Measurements from ENCODE around the gene SKI.
"Not testable (repeated sequence)": the region's sequence is repeated elsewhere in the genome, so short reads cannot be mapped to it uniquely, and the experiment has no call there.

SKI gene

DNA sequence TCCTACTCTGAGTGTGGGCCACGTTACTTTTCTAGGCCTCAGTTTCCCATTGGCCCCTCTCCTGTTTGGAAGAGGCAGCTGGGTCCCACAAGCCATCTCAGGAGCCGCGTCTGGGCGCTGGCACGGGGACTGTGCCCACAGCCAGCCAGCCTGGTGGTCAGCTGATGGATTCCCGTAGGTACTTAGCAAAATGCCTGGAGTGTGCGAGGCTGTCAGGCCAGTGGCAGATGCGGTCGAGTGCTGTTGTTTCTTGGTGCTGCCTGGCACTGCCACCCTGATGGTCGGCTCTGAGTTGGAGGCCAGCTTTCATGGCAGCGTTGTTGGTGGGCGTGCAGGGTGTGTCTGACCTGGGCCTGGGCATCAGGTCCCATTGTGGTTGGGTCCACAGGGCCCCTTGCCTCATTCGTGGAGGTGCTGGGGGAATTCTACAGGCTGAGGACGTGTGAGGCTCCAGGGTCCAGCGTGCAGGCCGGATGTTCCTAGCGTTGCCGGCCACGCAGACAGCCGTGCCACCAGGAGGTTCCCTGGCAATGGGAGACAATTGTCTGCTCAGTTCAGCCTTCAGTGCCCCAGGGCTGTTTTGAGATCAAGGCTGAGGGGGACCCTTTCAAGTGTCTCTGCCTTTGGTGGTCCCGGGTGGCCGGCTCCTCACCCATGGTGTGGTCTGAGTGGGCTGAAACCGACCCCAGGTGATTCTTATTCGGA, 20.9 kb downstream of the SKI start:
- DNase-seq = no peak

DNA sequence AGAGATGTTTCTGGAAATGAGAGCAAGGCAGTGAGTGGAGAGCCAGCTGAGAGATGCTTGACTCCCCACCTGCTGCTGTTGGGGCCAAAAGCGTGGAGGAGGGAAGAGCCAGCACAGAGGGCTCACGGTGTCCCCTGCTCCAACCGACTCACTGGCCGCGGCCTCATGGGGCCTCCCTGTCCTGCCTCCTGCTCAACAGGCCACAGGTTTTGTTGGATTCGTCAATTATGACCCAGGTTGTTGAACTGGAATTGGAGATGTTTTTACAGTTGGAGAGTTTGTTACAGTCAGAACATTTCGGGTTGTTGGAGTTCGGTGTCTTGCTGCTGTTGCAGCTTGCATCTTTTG, 21.4 kb downstream of the SKI start:
- no peak for DNase-seq

DNA sequence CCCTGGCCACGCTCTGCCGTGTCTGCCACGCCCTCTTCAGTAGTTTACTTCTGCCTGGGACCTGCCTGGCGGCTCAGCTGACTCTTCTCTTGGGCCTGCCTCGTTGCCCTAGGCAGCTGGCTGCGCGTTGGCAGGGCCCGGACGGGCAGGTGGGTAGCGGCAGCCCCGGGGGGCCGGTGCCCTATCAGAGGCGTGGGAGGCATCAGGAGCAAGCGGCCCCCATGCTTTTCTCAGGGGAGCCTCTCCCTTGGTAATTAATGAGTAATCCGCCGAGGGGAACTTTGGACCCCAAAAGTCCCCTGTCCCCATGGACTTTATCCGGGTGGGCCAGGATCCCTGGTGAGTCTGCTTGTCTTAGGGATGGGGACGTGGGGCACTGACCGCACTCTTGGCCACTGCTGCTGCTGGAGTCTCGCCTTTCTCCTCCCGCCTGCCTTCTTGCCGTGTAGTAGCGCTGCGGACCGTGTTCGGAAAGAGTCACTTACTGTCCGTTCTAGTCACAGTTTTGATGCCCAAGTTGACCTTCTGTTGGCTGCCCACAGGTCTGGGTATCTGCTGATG, 22.7 kb downstream of the SKI start:
- no peak for DNase-seq

DNA sequence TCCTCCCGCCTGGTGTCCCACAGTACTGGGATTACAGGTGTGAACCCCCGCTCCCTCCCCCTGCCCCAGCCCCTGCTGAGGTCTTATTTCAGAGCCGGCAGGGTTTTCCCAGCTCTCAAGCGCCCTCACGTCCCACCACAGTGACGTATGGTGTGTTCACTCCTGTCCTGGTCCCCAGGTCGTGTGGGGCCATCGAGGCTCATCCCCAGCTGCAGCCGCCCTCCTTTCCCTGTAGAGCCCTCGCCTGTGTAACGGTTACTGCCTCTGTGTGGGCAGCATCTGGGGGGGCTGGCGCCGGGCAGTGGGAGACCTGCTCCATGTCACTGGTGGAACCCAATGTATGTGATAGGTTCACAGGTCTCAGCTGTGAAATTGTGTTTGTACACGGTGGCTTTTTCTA, 23.2 kb downstream of the SKI start:
- DNase-seq = no peak

DNA sequence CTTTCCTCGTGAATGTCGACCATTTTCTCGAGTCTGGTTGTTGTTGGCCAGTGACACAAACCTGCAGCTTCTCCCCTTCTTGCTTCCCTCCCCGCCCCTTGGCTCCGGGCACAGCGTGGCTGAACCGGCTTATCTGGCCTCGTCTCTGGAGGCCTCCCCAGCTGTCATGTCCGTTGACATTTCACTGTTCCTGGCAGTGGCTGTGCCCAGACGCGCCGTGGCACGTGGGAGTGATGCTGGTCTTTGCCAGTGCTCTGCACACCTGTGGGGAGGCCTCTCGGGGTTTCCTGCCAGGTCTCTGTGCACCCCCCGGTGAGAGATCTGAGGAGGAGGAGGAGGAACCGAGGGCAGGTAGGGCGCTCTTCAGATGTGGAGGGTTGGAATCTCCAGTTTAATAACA, 23.7 kb downstream of the SKI start:
- DNase-seq = no peak

DNA sequence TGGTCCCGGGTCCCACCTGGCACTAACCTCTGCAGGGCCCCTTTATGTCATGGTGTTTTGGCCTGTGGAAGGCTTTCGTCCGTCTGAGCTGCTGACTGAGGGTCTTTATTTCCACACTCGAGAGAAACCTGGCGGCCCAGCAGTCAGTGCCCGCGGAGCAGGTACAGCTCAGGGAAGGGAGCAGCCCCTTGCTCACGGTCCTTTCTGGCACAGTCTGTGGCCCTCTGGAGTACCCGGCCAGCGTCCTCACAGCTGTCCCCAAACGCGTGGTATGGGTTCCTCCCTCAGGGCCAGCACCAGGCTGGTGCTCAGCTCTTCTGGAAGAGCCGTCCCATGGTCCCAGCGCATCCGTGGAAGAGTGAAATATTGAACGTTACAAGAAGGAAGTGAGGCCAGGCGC, 24.3 kb downstream of the SKI start:
- no peak for DNase-seq

DNA sequence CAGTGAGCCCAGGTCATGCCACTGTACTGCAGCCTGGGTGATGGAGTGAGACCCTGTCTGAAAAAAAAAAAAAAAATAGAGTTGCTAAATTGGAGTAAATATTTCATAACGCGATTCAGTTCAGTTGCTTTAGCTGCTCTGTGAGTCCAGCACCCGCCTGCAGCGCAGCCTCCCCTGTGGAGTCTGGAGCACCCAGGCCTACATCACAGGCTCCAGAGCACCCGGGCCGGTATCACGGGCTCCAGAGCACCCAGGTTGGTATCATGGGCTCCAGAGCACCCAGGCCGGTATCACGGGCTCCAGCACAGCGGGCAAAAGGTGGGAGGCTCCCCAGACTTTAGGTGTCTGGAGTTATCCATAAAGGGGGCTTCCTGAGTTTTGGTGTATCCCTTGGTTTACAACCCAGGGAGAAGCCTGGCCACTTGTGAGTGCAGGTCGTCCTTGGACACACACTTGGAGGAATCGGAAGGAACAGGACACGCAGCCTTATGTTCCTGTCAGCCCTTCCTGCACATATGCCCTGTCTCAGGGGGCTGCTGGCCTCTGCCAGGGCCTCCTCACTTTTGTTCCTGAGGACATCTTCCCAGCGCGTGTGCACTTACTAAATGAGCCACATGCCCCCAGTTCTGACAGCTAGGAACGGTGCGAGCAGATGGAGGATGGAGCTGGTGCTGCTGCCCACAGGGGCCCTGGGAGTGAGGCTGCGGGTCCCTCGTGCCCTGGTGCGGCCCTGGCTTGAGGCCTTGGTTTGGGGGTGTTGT, 25.1 kb downstream of the SKI start:
- no peak for DNase-seq

DNA sequence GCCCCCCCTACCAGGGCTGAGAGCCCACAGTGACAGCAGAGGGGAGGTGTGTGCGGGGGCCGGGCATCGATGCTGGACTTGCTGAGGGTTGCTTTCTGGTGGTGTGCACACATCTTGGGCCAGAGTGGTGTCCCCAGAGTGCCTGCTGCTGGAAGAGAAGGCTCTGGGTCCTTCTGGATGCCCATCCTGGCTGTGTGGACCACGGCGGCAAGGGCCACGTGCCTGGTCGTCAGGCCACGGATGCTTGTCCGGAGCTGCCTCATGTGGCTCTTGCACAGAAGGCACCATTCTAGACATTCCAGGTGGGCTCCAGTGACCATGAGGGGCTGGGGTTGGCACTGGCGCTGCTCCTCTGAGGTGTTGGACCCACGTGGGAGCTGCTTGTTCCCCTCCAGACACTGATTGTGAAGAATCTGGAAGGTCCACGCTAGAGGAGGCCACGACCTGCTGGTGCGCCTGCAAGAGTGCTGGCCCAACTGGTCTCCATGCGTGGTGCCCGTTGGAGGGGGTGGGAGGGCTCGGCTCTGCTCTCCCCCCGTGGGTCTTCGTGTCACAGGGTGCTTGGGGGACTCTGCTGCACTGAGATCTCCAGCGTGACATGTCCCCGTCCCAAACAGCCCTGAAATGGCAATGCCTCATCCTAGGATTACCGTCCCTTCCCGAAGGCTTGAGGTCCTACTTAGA, 25.8 kb downstream of the SKI start:
- DNase-seq = no peak

DNA sequence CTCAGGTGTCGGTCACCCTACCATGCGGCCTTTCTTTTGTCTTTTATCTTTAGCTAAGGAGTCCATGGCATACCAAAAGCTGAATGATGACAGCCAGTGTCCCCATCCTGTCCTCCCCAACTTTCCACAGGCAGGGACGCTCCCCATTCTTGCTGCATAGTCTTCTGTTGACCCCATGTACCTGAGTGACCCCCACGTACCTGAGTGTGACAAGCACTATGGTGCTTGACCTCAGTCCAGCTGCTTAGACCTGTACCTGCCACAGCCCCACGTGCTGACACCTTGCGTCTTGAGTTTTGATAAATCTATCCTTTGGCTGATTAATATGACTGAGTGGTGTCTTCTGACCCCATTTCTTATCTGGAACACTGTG, 26.9 kb downstream of the SKI start:
- no peak for DNase-seq

DNA sequence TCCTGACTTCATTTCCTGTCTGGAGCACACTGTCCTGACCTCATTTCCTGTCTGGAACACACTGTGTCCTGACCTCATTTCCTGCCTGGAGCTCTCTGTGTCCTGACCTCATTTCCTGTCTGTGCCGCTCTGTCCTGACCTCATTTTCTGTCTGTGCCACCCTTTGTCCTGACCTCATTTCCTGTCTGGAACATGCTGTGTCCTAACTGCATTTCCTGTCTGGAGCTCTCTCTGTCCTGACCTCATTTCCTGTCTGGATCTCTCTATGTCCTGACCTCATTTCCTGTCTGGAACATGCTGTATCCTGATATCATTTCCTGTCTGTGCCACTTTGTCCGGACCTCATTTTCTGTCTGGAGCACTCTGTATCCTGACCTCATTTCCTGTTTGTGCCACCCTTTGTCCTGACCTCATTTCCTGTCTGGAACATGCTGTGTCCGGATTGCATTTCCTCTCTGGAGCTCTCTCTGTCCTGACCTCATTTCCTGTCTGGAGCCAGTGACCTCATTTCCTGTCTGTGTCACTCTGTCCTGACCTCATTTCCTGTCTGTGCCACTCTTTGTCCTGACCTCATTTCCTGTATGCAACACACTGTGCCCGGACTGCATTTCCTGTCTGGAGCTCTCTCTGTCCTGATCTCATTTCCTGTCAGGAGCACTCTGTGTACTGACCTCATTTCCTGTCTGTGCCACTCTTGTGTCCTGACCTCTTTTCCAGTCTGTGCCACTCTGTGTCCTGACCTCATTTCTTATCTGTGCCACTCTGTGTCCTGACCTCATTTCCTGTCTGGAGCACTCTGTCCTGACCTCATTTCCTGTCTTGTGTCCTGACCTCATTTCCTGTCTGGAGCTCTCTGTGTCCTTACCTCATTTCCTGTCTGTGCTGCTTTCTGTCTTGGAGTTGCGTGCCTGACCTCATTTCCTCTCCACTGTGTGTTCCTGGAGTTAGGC, 27.6 kb downstream of the SKI start:
- peak in 1 of 2 experiments; percentile 85 for DNase-seq

DNA sequence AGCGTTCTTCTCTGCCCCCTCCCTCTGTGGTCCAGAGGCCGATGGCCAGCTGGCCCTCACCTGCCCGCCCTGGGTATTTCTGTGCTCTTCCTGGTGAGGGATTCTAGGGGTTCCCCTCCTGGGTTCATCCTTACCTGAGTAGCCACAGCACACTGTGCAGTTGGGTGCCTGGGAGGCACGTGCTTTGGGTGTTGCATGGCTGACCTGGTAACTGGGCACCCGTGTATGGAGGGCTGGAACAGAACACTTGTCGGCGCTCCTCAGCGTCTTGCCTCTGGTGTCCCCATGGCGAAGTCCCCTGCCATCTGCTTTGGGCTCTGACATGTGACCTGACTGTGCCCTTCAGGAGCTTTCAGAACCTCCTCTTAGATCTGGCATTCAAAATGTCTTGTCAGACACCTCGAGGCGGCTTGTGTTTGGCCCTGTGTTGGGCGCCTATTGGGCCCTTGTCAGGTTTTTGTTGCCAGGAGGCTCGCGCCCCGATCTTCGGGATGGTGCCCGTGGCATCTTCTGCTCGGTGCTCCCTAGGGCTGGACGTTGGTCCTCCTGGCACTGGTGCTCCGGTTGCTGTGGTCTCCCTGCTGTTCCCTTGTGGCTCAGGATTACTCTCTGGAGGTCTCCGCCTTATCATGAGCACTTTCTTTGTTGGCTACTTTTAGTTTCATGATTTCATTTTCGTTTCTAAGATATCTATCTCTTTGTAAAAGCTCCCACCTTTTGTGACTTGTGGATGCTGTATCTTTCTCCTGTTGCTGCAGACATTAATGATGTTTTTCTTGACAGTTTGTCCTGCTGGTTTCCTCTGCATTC, 28.5 kb downstream of the SKI start:
- no peak for DNase-seq

DNA sequence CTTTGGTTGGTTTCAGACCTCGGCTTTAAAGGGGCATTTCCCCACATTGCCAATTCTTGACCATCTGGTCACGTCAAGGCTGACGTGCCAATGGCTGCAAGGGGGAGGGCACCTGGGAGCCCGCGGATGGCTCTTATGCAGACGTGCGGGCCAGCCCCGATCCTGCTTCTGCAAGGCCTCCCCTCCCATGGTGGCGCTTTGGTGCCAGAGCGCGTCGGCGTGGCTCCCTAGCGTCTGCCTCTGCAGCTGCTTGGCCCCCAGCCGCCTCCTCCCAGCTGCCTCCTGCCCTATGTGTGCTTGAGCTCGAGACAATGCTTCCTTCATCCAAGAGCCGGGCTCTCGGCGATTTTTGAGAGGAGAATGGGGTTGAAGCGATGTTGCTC, 29.1 kb downstream of the SKI start:
- no peak for DNase-seq

DNA sequence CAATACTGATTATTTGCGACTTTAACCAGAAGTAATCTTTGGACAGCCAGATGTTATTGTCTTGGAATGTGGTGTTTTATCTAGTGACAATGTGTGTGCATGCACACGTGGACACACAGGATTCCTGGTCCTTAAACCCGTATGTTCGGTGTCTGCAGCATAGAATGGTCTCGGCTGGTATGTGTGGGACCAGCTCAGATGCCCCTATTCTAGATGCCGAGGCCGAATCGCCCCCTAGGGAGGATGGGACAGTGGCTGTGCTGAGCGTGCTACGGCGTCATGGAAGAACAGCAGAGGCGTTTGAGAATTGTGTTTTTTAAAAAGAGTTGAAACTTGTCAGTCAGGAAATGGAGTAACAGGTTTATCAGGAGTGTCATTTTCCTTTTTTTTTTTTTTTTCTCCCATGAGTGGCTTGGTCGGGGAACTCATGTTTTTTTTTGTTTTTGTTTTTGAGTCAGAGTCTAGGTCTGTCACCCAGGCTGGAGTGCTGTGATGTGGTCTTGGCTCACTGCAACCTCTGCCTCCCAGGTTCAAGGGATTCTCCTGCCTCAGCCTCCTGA, 30.1 kb downstream of the SKI start:
- no peak for DNase-seq

DNA sequence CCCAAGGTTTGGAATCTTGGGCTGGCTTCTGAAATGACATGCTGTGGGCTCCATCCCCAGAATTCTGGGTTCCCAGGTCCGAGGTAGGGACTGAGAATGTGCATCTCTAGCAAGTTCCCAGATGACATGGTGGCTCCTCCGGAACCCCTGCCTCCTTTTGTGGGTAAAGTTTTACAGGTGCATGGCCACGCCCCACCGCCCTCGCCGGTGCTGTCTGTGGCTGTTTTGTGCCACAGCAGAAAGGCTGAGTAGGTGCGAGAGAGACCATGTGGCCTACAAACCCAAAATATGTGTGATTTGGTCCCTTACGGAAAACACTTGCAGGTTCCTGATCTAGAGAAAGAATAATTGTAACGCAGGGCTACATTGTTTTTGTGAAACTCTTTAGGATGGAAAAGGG, 30.9 kb downstream of the SKI start:
- DNase-seq = peak; percentile 57 to 79

DNA sequence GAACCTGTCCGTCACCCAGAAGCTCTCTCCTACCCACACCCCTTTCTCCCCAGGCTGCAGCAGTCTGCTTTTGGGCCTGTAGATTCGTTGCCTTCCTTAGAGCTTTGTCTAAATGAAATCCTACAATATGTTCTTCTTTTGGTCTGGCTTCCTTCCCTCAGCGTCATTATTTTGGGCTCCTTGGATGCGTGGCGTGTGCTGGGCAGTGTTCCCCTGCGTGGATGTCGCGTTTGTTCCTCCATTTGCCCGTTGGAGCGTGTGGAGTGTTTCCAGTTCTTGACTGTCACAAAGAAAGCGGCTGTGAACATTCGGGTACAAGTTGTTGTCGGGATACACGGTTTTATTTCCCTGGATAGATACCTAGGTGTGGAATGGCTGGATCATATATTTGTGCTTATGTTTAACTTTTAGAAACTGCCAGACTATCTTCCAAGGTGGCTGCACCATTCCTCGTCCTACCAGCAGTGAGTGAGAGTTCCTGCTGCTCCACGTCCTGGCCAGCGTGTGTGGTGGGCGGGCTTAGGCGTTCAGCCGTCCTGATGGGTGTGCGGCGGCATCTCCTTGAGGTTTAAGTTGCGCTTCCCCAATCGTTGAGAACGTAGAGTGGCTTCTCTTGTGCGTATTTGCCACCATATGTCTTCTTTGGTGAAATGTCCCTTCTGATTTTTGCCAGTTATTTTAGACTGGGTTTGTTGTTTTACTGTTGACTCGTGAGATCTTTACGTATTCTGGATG, 31.7 kb downstream of the SKI start:
- no peak for DNase-seq

DNA sequence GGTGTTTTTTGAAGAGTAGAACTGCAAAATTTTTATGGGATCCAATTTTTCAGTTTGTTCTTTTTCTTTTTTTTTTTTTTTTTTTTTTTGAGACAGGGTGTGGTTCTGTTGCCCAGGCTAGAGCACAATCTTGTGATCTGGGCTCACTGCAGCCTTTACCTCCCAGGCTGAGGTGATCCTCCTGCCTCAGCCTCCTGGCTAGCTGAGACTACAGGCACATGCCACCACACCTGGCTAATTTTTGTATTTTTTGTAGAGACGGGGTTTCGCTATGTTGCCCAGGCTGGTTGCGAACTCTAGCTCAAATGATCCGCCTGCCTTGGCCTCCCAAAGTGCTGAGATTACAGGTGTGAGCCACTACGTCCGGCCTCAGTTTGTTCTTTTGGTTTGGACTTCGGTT, 32.4 kb downstream of the SKI start:
- DNase-seq = not testable (repeated sequence)

DNA sequence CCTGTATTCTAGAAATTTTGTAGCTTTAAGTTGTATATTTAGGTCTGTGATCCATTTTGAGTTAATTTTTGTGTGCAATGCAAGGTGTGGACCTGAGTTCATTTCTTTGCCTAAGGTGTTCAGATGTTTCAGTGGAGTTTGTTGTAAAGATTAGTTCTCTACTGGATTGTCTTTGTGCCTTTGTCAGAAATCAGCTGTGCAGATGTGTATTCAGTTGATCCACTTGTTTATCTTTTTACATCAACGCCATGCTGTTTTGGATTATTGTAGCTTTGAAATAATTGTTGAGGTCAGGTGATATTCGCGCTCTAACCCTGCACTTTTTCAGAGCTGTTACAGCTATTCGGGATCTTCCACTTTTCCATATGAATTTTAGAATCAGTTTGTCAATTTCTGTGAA, 32.8 kb downstream of the SKI start:
- DNase-seq = no peak

DNA sequence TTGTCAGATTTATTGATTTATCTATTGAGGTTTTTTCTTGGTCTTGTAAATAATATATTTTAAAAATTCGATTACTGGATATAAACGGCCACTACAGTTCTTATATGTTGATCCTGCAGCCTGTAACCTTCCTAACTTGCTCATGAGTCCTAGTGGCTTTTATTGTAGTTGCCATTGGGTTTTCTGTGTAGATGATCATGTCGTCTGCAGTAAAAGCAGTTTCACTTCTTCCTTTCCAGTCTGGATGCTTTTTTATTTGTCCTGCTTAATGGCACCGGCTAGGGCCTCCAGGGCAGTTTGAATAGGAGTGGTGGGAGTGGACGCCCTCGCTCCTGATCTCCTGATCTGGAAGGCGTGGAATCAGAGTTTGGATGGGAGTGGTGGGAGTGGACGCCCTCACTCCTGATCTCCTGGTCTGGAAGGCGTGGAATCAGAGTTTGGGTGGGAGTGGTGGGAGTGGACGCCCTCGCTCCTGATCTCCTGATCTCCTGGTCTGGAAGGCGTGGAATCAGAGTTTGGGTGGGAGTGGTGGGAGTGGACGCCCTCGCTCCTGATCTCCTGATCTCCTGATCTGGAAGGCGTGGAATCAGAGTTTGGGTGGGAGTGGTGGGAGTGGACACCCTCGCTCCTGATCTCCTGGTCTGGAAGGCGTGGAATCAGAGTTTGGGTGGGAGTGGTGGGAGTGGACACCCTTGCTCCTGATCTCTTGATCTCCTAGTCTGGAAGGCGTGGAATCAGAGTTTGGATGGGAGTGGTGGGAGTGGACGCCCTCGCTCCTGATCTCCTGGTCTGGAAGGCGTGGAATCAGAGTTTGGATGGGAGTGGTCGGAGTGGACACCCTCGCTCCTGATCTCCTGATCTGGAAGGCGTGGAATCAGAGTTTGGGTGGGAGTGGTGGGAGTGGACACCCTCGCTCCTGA, 33.6 kb downstream of the SKI start:
- not testable (repeated sequence) for DNase-seq

DNA sequence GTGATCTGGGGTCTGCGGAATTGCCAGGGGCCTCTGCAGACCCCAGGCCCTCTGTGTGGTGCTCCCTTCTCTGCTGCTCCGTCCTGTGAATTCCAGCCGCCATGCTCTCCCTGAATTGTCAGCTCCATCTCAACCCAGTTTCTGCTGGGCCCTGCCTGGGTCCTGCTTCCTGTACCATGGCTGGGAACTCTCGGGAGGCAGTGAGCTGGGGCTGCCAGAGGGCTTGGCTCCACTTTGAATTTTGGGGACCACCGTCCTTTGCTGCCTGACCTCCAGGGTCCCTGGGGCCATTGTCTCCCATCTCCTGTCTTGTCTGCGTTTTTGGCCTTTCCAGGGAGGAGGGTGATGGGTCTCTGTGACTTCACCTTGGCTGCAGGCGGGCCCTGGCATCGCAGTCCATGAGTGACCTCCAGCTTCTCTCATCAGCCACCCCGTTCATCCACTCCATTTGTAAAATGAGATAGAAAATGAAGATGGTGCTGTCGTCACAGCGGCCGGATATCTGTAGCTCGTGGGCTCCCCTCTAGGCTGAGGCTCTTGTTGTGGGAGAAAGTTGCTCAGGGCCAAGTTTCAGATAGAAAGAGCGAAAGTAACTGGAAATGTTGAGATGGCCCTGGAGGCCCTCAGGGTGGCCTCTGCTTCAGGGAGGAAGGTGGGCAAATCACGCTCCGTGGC, 38.3 kb downstream of the SKI start:
- DNase-seq = no peak

All from stimulated activated CD4-positive, alpha-beta T cell treated with anti-CD3 and anti-CD28 coated beads, Interleukin-4, amount 100 ng/mL, for 4 hours (primary cell).